ENCODE results near the gene MZB1. TPM values are rescaled to one million over a fixed set of nuclear protein-coding genes. Genes with fewer than 3 reads are reported as not detected.
"Not testable (repeated sequence)": the region's sequence is repeated elsewhere in the genome, so short reads cannot be mapped to it uniquely, and the experiment has no call there.

The MZB1 gene
- total RNA-seq, 1 experiment from 2014 or later: 31.0 TPM

DNA sequence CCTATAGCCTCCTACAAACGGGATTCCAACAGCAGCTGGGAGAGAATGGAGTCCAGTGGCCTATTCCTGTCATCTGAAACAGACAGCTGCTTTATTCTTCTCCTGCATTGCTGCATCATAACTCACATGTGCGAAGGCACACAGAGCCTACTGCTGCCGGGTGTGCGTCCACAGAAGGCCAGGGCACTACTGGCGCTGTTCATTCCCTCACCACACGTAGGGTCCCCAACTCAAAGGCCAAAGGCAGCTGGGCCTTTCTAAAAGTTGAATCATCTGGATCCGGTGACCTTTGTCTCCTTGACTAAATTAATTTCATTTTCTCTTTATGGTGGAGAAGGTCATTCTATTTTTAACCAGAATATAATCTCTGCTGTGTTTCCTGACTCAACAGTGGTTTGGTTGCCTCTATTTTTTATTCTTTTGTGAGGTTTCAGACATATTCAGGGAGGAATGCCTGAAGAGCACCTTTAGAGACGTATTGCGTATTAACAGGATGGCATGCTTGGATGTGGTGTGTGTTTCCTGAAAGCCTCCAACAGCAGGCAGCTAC is 24.9 kb upstream of the MZB1 start:
- DNase-seq: no peak
- peaks cover 8% of the 10 kb centered on the region for H3K4me1 ChIP-seq (ENCODE audit: low read length)
- no peaks in the 10 kb centered on the region for H3K9me3 ChIP-seq (ENCODE audit: low read length)
- H3K27me3 ChIP-seq (ENCODE audit: low read length): no peaks in the 10 kb centered on the region
- H3K4me2 ChIP-seq (ENCODE audit: low read depth, low read length, poor library complexity, severe bottlenecking): no peak overlapping the region
- no peaks in the 10 kb centered on the region for H4K20me1 ChIP-seq (ENCODE audit: insufficient read depth, low read depth, low read length)
- H3K9me2 ChIP-seq (replicated peaks; ENCODE audit: insufficient read depth, low read length): no peaks in the 10 kb centered on the region
- no peaks in the 10 kb centered on the region for H3K79me2 ChIP-seq (ENCODE audit: low read length)
- H2AFZ ChIP-seq (ENCODE audit: low read length): no peak overlapping the region
- H3K36me3 ChIP-seq (ENCODE audit: insufficient read depth, low read length): no peaks in the 10 kb centered on the region
- H3K9ac ChIP-seq (ENCODE audit: low read length): no peak overlapping the region
- no peak overlapping the region for H3K4me3 ChIP-seq (ENCODE audit: low read length)
- H3K27ac ChIP-seq (ENCODE audit: low read length): no peak overlapping the region

GRCh38 chr5:139413963-139414362 is 24.2 kb upstream of the MZB1 start:
- Histone ChIP-seq H3K9me2 (replicated peaks; ENCODE audit: insufficient read depth, low read length) (no peaks in the 10 kb centered on the region), H3K79me2 (ENCODE audit: low read length) (no peaks in the 10 kb centered on the region), H2AFZ (ENCODE audit: low read length) (no peak overlapping the region), H3K9me3 (ENCODE audit: low read length) (no peaks in the 10 kb centered on the region), H3K36me3 (ENCODE audit: insufficient read depth, low read length) (no peaks in the 10 kb centered on the region), H3K27ac (ENCODE audit: low read length) (no peak overlapping the region), H3K4me1 (ENCODE audit: low read length) (peaks cover 13% of the 10 kb centered on the region), H3K9ac (ENCODE audit: low read length) (no peak overlapping the region), H3K4me2 (ENCODE audit: low read depth, low read length, poor library complexity, severe bottlenecking) (no peak overlapping the region), H4K20me1 (ENCODE audit: insufficient read depth, low read depth, low read length) (no peaks in the 10 kb centered on the region), H3K27me3 (ENCODE audit: low read length) (no peaks in the 10 kb centered on the region), H3K4me3 (ENCODE audit: low read length) (no peak overlapping the region)
- no peak for DNase-seq

DNA sequence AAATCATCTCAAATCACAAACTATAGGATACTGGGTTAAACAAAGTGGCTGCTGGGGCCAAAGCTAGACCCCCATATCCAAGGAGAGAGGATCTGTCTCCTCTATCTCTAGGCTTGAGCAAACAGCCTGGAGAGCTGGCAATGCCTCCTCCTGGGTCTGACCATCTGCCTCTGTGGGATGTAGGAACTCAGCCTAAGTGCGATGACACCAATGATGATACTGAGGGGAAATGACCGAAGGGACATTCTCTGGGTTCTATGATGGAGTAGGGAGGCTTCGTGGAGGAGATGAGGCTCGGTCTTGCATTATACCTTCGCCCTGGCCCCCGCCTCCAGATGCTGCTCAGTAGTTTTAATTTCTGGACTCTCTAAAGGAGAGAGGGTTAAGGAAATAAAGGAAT is 23.4 kb upstream of the MZB1 start:
- Histone ChIP-seq H3K4me3 (ENCODE audit: low read length) (no peak overlapping the region), H3K27me3 (ENCODE audit: low read length) (no peaks in the 10 kb centered on the region), H3K9ac (ENCODE audit: low read length) (no peak overlapping the region), H3K4me1 (ENCODE audit: low read length) (peaks cover 20% of the 10 kb centered on the region), H4K20me1 (ENCODE audit: insufficient read depth, low read depth, low read length) (no peaks in the 10 kb centered on the region), H2AFZ (ENCODE audit: low read length) (no peak overlapping the region), H3K27ac (ENCODE audit: low read length) (no peak overlapping the region), H3K79me2 (ENCODE audit: low read length) (no peaks in the 10 kb centered on the region), H3K9me3 (ENCODE audit: low read length) (no peaks in the 10 kb centered on the region), H3K4me2 (ENCODE audit: low read depth, low read length, poor library complexity, severe bottlenecking) (no peak overlapping the region), H3K36me3 (ENCODE audit: insufficient read depth, low read length) (no peaks in the 10 kb centered on the region), H3K9me2 (replicated peaks; ENCODE audit: insufficient read depth, low read length) (no peaks in the 10 kb centered on the region)
- no peak for DNase-seq

GRCh38 chr5:139410993-139411828 is 21.5 kb upstream of the MZB1 start:
- no peak for DNase-seq
- Histone ChIP-seq H3K27me3 (ENCODE audit: low read length) (no peaks in the 10 kb centered on the region), H3K4me3 (ENCODE audit: low read length) (no peak overlapping the region), H3K79me2 (ENCODE audit: low read length) (no peaks in the 10 kb centered on the region), H2AFZ (ENCODE audit: low read length) (no peak overlapping the region), H3K36me3 (ENCODE audit: insufficient read depth, low read length) (no peaks in the 10 kb centered on the region), H3K9ac (ENCODE audit: low read length) (no peak overlapping the region), H3K27ac (ENCODE audit: low read length) (no peak overlapping the region), H3K4me2 (ENCODE audit: low read depth, low read length, poor library complexity, severe bottlenecking) (no peak overlapping the region), H3K9me2 (replicated peaks; ENCODE audit: insufficient read depth, low read length) (no peaks in the 10 kb centered on the region), H4K20me1 (ENCODE audit: insufficient read depth, low read depth, low read length) (no peaks in the 10 kb centered on the region), H3K9me3 (ENCODE audit: low read length) (no peaks in the 10 kb centered on the region), H3K4me1 (ENCODE audit: low read length) (peaks cover 36% of the 10 kb centered on the region)

DNA sequence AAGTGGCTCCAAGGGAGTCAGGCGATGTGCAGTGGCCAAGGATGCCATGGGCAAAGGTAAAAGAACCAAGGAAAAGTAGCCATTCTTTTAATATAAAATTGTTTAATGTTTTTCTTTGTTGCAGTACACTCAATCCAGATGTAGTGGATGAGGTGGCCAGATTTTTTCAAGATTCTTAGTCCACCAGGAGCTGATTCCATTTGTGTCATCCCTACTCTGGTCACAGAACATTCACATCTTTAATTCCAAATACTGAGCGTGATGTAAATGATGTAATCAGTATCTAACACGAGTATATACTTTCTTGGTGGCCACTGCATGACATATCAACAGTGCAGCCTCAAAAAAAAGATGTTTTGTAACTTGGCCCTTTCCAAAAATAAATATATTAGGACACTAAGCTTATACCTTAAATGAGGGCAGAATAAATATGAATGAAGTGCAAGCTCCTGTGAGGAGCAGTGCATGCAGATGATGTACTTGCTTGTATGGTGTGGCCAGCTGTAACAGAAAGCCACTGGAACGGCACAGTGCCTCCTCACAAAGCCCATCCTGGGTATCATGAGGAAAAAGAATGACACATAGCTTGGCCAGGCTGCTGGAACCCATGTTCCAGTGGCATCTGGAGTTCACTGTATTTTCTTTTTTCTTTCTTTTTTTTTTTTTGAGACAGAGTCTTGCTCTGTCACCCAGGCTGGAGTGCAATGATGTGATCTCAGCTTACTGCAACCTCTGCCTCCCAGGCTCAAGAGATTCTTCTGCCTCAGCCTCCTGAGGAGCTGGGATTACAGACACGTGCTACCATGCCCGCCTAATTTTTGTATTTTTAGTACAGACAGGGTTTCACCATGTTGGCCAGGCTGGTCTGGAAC is 20.6 kb upstream of the MZB1 start:
- DNase-seq: no peak
- H3K4me2 ChIP-seq (ENCODE audit: low read depth, low read length, poor library complexity, severe bottlenecking): no peak overlapping the region
- no peaks in the 10 kb centered on the region for H4K20me1 ChIP-seq (ENCODE audit: insufficient read depth, low read depth, low read length)
- no peaks in the 10 kb centered on the region for H3K36me3 ChIP-seq (ENCODE audit: insufficient read depth, low read length)
- H3K4me1 ChIP-seq (ENCODE audit: low read length): peaks cover 36% of the 10 kb centered on the region
- no peak overlapping the region for H2AFZ ChIP-seq (ENCODE audit: low read length)
- no peaks in the 10 kb centered on the region for H3K9me3 ChIP-seq (ENCODE audit: low read length)
- H3K27me3 ChIP-seq (ENCODE audit: low read length): no peaks in the 10 kb centered on the region
- H3K9me2 ChIP-seq (replicated peaks; ENCODE audit: insufficient read depth, low read length): no peaks in the 10 kb centered on the region
- no peak overlapping the region for H3K9ac ChIP-seq (ENCODE audit: low read length)
- no peak overlapping the region for H3K4me3 ChIP-seq (ENCODE audit: low read length)
- no peak overlapping the region for H3K27ac ChIP-seq (ENCODE audit: low read length)
- no peaks in the 10 kb centered on the region for H3K79me2 ChIP-seq (ENCODE audit: low read length)

- not testable (repeated sequence) for H3K79me2 ChIP-seq (ENCODE audit: low read length)
Observed at GRCh38 chr5:139409116-139409515, 19.4 kb upstream of the MZB1 start.

GRCh38 chr5:139408191-139408590 is 18.5 kb upstream of the MZB1 start:
- Histone ChIP-seq H3K27ac (ENCODE audit: low read length) (peak overlapping the region; percentile 82), H3K4me2 (ENCODE audit: low read depth, low read length, poor library complexity, severe bottlenecking) (peak overlapping the region; percentile 71), H2AFZ (ENCODE audit: low read length) (peak overlapping the region; percentile 96), H3K79me2 (ENCODE audit: low read length) (no peaks in the 10 kb centered on the region), H3K4me1 (ENCODE audit: low read length) (peaks cover 47% of the 10 kb centered on the region), H3K9me2 (replicated peaks; ENCODE audit: insufficient read depth, low read length) (no peaks in the 10 kb centered on the region), H3K9me3 (ENCODE audit: low read length) (no peaks in the 10 kb centered on the region), H3K9ac (ENCODE audit: low read length) (peak overlapping the region; percentile 52; the same call in 1 of the 2 replicates), H4K20me1 (ENCODE audit: insufficient read depth, low read depth, low read length) (no peaks in the 10 kb centered on the region), H3K36me3 (ENCODE audit: insufficient read depth, low read length) (no peaks in the 10 kb centered on the region), H3K27me3 (ENCODE audit: low read length) (no peaks in the 10 kb centered on the region), H3K4me3 (ENCODE audit: low read length) (peak overlapping the region; percentile 45; the same call in 1 of the 2 replicates)
- no peak for DNase-seq

More at GRCh38 chr5:139409116-139409515, 19.4 kb upstream of the MZB1 start:
- H2AFZ ChIP-seq (ENCODE audit: low read length); H3K4me2 ChIP-seq (ENCODE audit: low read depth, low read length, poor library complexity, severe bottlenecking); H3K9ac ChIP-seq (ENCODE audit: low read length); H4K20me1 ChIP-seq (ENCODE audit: insufficient read depth, low read depth, low read length); H3K4me3 ChIP-seq (ENCODE audit: low read length); H3K9me3 ChIP-seq (ENCODE audit: low read length); DNase-seq; H3K9me2 ChIP-seq (replicated peaks; ENCODE audit: insufficient read depth, low read length); H3K36me3 ChIP-seq (ENCODE audit: insufficient read depth, low read length); H3K27me3 ChIP-seq (ENCODE audit: low read length); H3K27ac ChIP-seq (ENCODE audit: low read length): not testable (repeated sequence)
- H3K4me1 ChIP-seq (ENCODE audit: low read length): peaks cover 43% of the 10 kb centered on the region

- DNase-seq: peak; percentile 88
- H3K4me3 ChIP-seq (ENCODE audit: low read length): peak overlapping the region; percentile 45
Observed at GRCh38 chr5:139407517-139407916, 17.8 kb upstream of the MZB1 start.

More at GRCh38 chr5:139407517-139407916, 17.8 kb upstream of the MZB1 start:
- Histone ChIP-seq H2AFZ (ENCODE audit: low read length) (peak overlapping the region; percentile 96), H3K36me3 (ENCODE audit: insufficient read depth, low read length) (no peaks in the 10 kb centered on the region), H3K9ac (ENCODE audit: low read length) (peak overlapping the region; percentile 52; the same call in 1 of the 2 replicates), H3K27ac (ENCODE audit: low read length) (peak overlapping the region; percentile 82), H3K27me3 (ENCODE audit: low read length) (no peaks in the 10 kb centered on the region), H3K4me2 (ENCODE audit: low read depth, low read length, poor library complexity, severe bottlenecking) (peak overlapping the region; percentile 71), H4K20me1 (ENCODE audit: insufficient read depth, low read depth, low read length) (no peaks in the 10 kb centered on the region), H3K79me2 (ENCODE audit: low read length) (no peaks in the 10 kb centered on the region), H3K9me3 (ENCODE audit: low read length) (no peaks in the 10 kb centered on the region), H3K4me1 (ENCODE audit: low read length) (peaks cover 54% of the 10 kb centered on the region), H3K9me2 (replicated peaks; ENCODE audit: insufficient read depth, low read length) (no peaks in the 10 kb centered on the region)

Data from Karpas-422 (cell line).